Measurements from ENCODE around the gene ENO4. TPM values are rescaled to one million over a fixed set of nuclear protein-coding genes. Genes with fewer than 3 reads are reported as not detected.

Gene ENO4
- total RNA-seq, 2 experiments from 2014 or later, result not detected

- CTCF ChIA-PET, result no interaction called here
- Mint-ChIP-seq H3K27me3 (peaks cover 2% of the 10 kb centered on the region), H3K36me3 (no peaks in the 10 kb centered on the region), H3K9me3 (no peaks in the 10 kb centered on the region), H3K4me1 (ENCODE audit: low read depth) (no peaks in the 10 kb centered on the region), H3K4me3 (no peak overlapping the region), H3K27ac (no peak overlapping the region)
- DNase-seq, result no peak
- intact Hi-C loops (cut with micrococcal nuclease), result no loop called here
- POLR2A ChIA-PET, result no interaction called here
Measured at GRCh38 chr10:116878123-116878522, 28.8 kb downstream of the ENO4 start.

GRCh38 chr10:116879817-116880216 is 30.5 kb downstream of the ENO4 start:
- Mint-ChIP-seq H3K36me3 (no peaks in the 10 kb centered on the region), H3K9me3 (no peaks in the 10 kb centered on the region), H3K27me3 (peaks cover 2% of the 10 kb centered on the region), H3K4me3 (no peak overlapping the region), H3K27ac (no peak overlapping the region), H3K4me1 (ENCODE audit: low read depth) (no peaks in the 10 kb centered on the region)
- intact Hi-C loops (cut with micrococcal nuclease), result no loop called here
- no peak for DNase-seq
- POLR2A ChIA-PET, result no interaction called here
- CTCF ChIA-PET, result no interaction called here

DNA sequence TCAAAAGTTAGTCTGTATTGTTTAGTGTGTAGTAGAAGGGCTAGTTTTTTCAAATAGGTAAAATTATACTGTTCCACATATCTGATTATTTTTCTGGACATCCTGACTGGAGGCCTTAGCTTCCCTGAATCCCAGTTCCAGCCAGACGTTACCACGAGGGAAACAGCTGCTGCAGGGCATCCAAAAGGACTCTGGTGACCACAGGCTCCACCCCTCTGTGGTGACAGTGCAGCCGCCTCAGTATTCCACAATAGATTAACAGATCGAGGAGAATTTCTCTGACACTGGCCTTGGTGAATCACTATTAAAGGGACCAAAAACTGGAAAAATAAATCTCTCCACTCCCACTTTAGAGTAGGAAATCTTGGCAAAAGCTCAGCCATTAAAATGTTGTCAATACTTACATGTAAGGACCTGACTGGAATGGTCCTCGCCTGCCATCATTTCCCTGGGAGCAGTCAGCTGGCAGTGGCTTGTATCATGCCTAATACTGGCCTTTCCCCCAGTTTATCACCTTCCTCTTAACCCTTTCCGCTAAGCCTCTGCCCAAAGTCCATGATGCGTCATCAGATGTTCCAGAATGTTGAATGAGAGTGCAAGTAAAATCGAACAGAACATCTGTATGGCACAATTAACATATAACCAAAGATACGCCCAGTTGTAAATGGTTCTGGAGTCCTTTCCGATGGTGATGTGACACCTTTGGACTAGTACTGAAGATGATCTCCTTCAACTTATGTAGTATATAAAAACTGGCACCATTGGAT is 31.6 kb downstream of the ENO4 start:
- Mint-ChIP-seq H3K27ac (no peak overlapping the region), H3K27me3 (peaks cover 2% of the 10 kb centered on the region), H3K9me3 (no peaks in the 10 kb centered on the region), H3K36me3 (no peaks in the 10 kb centered on the region), H3K4me3 (no peak overlapping the region), H3K4me1 (ENCODE audit: low read depth) (no peaks in the 10 kb centered on the region)
- intact Hi-C loops (cut with micrococcal nuclease), result no loop called here
- ChIA-PET POLR2A (no interaction called here), CTCF (no interaction called here)
- no peak for DNase-seq

- intact Hi-C loops (cut with micrococcal nuclease), result no loop called here
- H3K4me3 Mint-ChIP-seq, result no peak overlapping the region
- CTCF ChIA-PET, result no interaction called here
- POLR2A ChIA-PET, result no interaction called here
- no peak overlapping the region for H3K27ac Mint-ChIP-seq
- DNase-seq, result no peak
- H3K9me3 Mint-ChIP-seq, result no peaks in the 10 kb centered on the region
- H3K4me1 Mint-ChIP-seq (ENCODE audit: low read depth), result no peaks in the 10 kb centered on the region
- H3K36me3 Mint-ChIP-seq, result no peaks in the 10 kb centered on the region
- H3K27me3 Mint-ChIP-seq, result peaks cover 4% of the 10 kb centered on the region
Measured at GRCh38 chr10:116882639-116883038, 33.3 kb downstream of the ENO4 start.

DNA sequence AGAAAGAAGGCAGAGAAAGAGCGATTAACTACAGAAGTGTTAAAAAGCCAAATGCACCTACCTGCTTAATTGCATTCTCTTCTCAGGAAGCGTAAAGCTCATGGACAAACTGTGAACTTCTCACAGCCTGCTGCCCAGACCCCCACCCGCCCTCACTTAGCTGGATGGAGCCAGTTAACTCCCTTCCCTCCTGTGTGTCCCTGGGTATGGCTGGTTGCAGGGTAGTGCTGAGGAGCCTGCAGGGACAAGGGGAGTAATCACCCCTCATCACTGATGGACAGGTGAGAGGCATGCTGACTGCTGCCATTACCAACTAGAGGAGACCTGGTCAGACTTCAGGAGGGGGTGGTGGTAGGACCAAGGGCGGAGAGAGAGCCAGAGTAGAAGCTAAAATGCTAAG is 37.5 kb downstream of the ENO4 start:
- Mint-ChIP-seq H3K27me3 (peaks cover 16% of the 10 kb centered on the region), H3K4me1 (ENCODE audit: low read depth) (no peaks in the 10 kb centered on the region), H3K27ac (no peak overlapping the region), H3K36me3 (no peaks in the 10 kb centered on the region), H3K9me3 (no peaks in the 10 kb centered on the region), H3K4me3 (no peak overlapping the region)
- no peak for DNase-seq
- ChIA-PET CTCF (no interaction called here), POLR2A (no interaction called here)
- intact Hi-C loops (cut with micrococcal nuclease), result no loop called here

- no peaks in the 10 kb centered on the region for H3K4me1 Mint-ChIP-seq (ENCODE audit: low read depth)
- intact Hi-C loops (cut with micrococcal nuclease), result no loop called here
- H3K27ac Mint-ChIP-seq, result no peak overlapping the region
- POLR2A ChIA-PET, result no interaction called here
- H3K4me3 Mint-ChIP-seq, result no peak overlapping the region
- no peak for DNase-seq
- H3K36me3 Mint-ChIP-seq, result no peaks in the 10 kb centered on the region
- no peaks in the 10 kb centered on the region for H3K9me3 Mint-ChIP-seq
- peaks cover 24% of the 10 kb centered on the region for H3K27me3 Mint-ChIP-seq
- CTCF ChIA-PET, result no interaction called here
Measured at GRCh38 chr10:116888380-116889055, 39.2 kb downstream of the ENO4 start.

DNA sequence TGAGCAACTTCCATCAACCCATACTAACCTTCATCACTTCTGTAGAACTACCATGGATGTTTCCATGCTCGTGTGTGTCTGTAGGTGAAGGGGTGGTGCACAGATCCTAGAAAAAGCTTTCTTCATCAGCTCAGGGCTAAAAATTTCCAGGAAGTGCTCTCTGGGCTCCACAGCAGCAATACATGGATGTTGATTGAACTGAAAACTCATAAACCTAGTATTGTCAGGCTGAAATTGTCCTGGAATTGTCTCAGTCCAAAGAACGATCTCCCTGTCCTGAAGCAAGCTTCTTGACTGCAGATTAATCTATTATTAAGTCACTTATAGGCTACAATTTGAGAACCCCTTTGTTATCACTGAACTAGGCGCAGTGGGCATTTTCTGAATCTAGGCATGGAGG is 39.8 kb downstream of the ENO4 start:
- Mint-ChIP-seq H3K4me3 (no peak overlapping the region), H3K9me3 (no peaks in the 10 kb centered on the region), H3K27me3 (peaks cover 24% of the 10 kb centered on the region), H3K36me3 (no peaks in the 10 kb centered on the region), H3K27ac (no peak overlapping the region), H3K4me1 (ENCODE audit: low read depth) (no peaks in the 10 kb centered on the region)
- ChIA-PET POLR2A (no interaction called here), CTCF (interaction anchor here (1.4 kb wide), 1 partner anchor 101 kb away, joined by 3 read pairs; no protein-coding TSS in a partner anchor)
- DNase-seq, result no peak
- intact Hi-C loops (cut with micrococcal nuclease), result no loop called here

GRCh38 chr10:116891208-116891607 is 41.9 kb downstream of the ENO4 start:
- H3K27ac Mint-ChIP-seq, result no peak overlapping the region
- no peaks in the 10 kb centered on the region for H3K4me1 Mint-ChIP-seq (ENCODE audit: low read depth)
- intact Hi-C loops (cut with micrococcal nuclease), result no loop called here
- no peaks in the 10 kb centered on the region for H3K36me3 Mint-ChIP-seq
- DNase-seq, result no peak
- no peaks in the 10 kb centered on the region for H3K9me3 Mint-ChIP-seq
- no peak overlapping the region for H3K4me3 Mint-ChIP-seq
- H3K27me3 Mint-ChIP-seq, result peaks cover 24% of the 10 kb centered on the region
- ChIA-PET CTCF (interaction anchor here (0.6 to 3.0 kb wide), 3 partner anchors 13 to 284 kb away, joined by 3 to 10 read pairs (median 3); no protein-coding TSS in a partner anchor), POLR2A (no interaction called here)

GRCh38 chr10:116892907-116893685 is 43.8 kb downstream of the ENO4 start:
- intact Hi-C loops (cut with micrococcal nuclease), result no loop called here
- Mint-ChIP-seq H3K27me3 (peaks cover 22% of the 10 kb centered on the region), H3K36me3 (no peaks in the 10 kb centered on the region), H3K4me3 (no peak overlapping the region), H3K4me1 (ENCODE audit: low read depth) (no peaks in the 10 kb centered on the region), H3K27ac (no peak overlapping the region), H3K9me3 (no peaks in the 10 kb centered on the region)
- DNase-seq, result no peak
- ChIA-PET CTCF (interaction anchor here (1.0 to 3.0 kb wide), 2 partner anchors 275 to 282 kb away, joined by 5 to 10 read pairs; no protein-coding TSS in a partner anchor), POLR2A (no interaction called here)

- DNase-seq, result no peak
- no peak overlapping the region for H3K4me3 Mint-ChIP-seq
- H3K36me3 Mint-ChIP-seq, result no peaks in the 10 kb centered on the region
- intact Hi-C loops (cut with micrococcal nuclease), result no loop called here
- CTCF ChIA-PET, result interaction anchor here (1.0 kb wide), 1 partner anchor 274 kb away, joined by 5 read pairs; no protein-coding TSS in a partner anchor
- no peaks in the 10 kb centered on the region for H3K9me3 Mint-ChIP-seq
- peaks cover 22% of the 10 kb centered on the region for H3K27me3 Mint-ChIP-seq
- POLR2A ChIA-PET, result no interaction called here
- H3K4me1 Mint-ChIP-seq (ENCODE audit: low read depth), result no peaks in the 10 kb centered on the region
- H3K27ac Mint-ChIP-seq, result no peak overlapping the region
Measured at GRCh38 chr10:116893686-116894037, 44.4 kb downstream of the ENO4 start.

DNA sequence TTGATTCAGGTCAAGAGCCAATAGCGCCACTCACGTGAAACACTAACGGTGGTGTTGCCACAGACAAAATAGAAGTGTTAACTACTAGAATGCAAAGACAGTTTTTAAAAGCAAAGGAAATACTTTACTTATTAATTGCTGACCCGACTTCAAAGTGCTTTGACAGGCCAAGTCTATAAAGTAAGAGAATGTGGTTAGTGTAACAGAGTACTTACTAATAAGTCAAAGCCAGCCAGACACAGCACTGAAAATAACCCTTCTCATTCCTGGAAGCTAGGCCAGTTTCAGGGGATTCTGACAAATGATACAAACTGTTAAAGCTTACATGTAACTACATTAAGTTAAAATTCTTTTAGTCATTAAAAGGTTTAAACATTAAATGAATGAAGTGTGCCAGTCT is 50.3 kb downstream of the ENO4 start:
- Mint-ChIP-seq H3K27me3 (peaks cover 2% of the 10 kb centered on the region), H3K4me1 (ENCODE audit: low read depth) (no peaks in the 10 kb centered on the region), H3K27ac (no peak overlapping the region)

GRCh38 chr10:116905845-116906210 is 56.5 kb downstream of the ENO4 start:
- Mint-ChIP-seq H3K9me3 (no peaks in the 10 kb centered on the region), H3K27ac (no peak overlapping the region), H3K36me3 (no peaks in the 10 kb centered on the region), H3K4me1 (ENCODE audit: low read depth) (no peaks in the 10 kb centered on the region), H3K27me3 (peaks cover 3% of the 10 kb centered on the region), H3K4me3 (no peak overlapping the region)
- intact Hi-C loops (cut with micrococcal nuclease), result no loop called here
- DNase-seq, result no peak
- ChIA-PET POLR2A (no interaction called here), CTCF (no interaction called here)

More for the DNA sequence above, 50.3 kb downstream of the ENO4 start:
- H3K9me3 Mint-ChIP-seq, result no peaks in the 10 kb centered on the region
- no peak overlapping the region for H3K4me3 Mint-ChIP-seq
- no peak for DNase-seq
- intact Hi-C loops (cut with micrococcal nuclease), result no loop called here
- ChIA-PET POLR2A (no interaction called here), CTCF (no interaction called here)
- H3K36me3 Mint-ChIP-seq, result no peaks in the 10 kb centered on the region

Data from activated CD4-positive, alpha-beta memory T cell treated with anti-CD3 and anti-CD28 coated beads for 36 hours (primary cell).